ENCODE data around the gene ABR. TPM values are rescaled to one million over a fixed set of nuclear protein-coding genes. Genes with fewer than 3 reads are reported as not detected.

The ABR gene
- polyA plus RNA-seq, 1 donor: 32.7 TPM

GRCh38 chr17:954431-955164 lies 225.2 kb downstream of the ABR start:
- peak; percentile 47 for DNase-seq

GRCh38 chr17:953767-954166 lies 226.0 kb downstream of the ABR start:
- no peak for DNase-seq

Other genes starting within 250 kb of the ABR start
- 63.7 TPM for gene NXN, start 200.2 kb downstream of the ABR start, polyA plus RNA-seq (ENCODE audit: insufficient read length)
- gene TIMM22, start 182.9 kb downstream of the ABR start, polyA plus RNA-seq (ENCODE audit: insufficient read length): 14.9 TPM
- not detected for gene BHLHA9, start 90.5 kb upstream of the ABR start, polyA plus RNA-seq (ENCODE audit: insufficient read length)
- gene TRARG1, start 99.7 kb upstream of the ABR start, polyA plus RNA-seq (ENCODE audit: insufficient read length): 0.52 TPM
- 766 TPM for gene YWHAE, start 220.2 kb upstream of the ABR start, polyA plus RNA-seq (ENCODE audit: insufficient read length)